Activated naive CD8-positive, alpha-beta T cell treated with anti-CD3 and anti-CD28 coated beads, Interleukin-2, amount 50 U/mL, for 16 hours (primary cell): Measurements from ENCODE around the gene ARHGAP6.

Experiments used
- DNase-seq: peaks from one replicate; pipeline ENCODE4 v3.0.0-alpha.2; 2020; ENCODE audit warnings: low read depth, low spot score

The ARHGAP6 gene

GRCh38 chrX:11461201-11462001, 204.3 kb downstream of the ARHGAP6 start:
- no peak for DNase-seq

- no peak for DNase-seq
These were observed 205.4 kb downstream of the ARHGAP6 start for GRCh38 chrX:11460347-11460746.

- no peak for DNase-seq
These were observed 207.6 kb downstream of the ARHGAP6 start for GRCh38 chrX:11458170-11458569.

GRCh38 chrX:11451151-11451550, 214.6 kb downstream of the ARHGAP6 start:
- no peak for DNase-seq

- no peak for DNase-seq
These were observed 215.4 kb downstream of the ARHGAP6 start for GRCh38 chrX:11450354-11450753.

- DNase-seq = no peak
These were observed 216.1 kb downstream of the ARHGAP6 start for GRCh38 chrX:11449613-11450012.

- DNase-seq = no peak
These were observed 218.3 kb downstream of the ARHGAP6 start for GRCh38 chrX:11447418-11447817.

- DNase-seq = no peak
These were observed 218.8 kb downstream of the ARHGAP6 start for GRCh38 chrX:11446949-11447348.

- DNase-seq = no peak
These were observed 219.4 kb downstream of the ARHGAP6 start for GRCh38 chrX:11446336-11446735.

GRCh38 chrX:11445540-11445939, 220.2 kb downstream of the ARHGAP6 start:
- no peak for DNase-seq

GRCh38 chrX:11444052-11444451, 221.7 kb downstream of the ARHGAP6 start:
- no peak for DNase-seq

GRCh38 chrX:11439846-11440245, 225.9 kb downstream of the ARHGAP6 start:
- no peak for DNase-seq

- DNase-seq = no peak
These were observed 227.0 kb downstream of the ARHGAP6 start for GRCh38 chrX:11438767-11439166.

GRCh38 chrX:11438380-11438723, 227.4 kb downstream of the ARHGAP6 start:
- DNase-seq = no peak

- no peak for DNase-seq
These were observed 227.9 kb downstream of the ARHGAP6 start for GRCh38 chrX:11437642-11438379.

GRCh38 chrX:11435568-11435967, 230.2 kb downstream of the ARHGAP6 start:
- DNase-seq = no peak

GRCh38 chrX:11434607-11435006, 231.1 kb downstream of the ARHGAP6 start:
- no peak for DNase-seq

GRCh38 chrX:11431786-11432185, 233.9 kb downstream of the ARHGAP6 start:
- no peak for DNase-seq

GRCh38 chrX:11430271-11430670, 235.4 kb downstream of the ARHGAP6 start:
- DNase-seq = no peak

- DNase-seq = no peak
These were observed 236.1 kb downstream of the ARHGAP6 start for GRCh38 chrX:11429538-11430085.

GRCh38 chrX:11427453-11428071, 238.2 kb downstream of the ARHGAP6 start:
- no peak for DNase-seq

- DNase-seq = no peak
These were observed 238.8 kb downstream of the ARHGAP6 start for GRCh38 chrX:11426712-11427452.
